Measurements from ENCODE around the gene RFX1. TPM values are rescaled to one million over a fixed set of nuclear protein-coding genes. Genes with fewer than 3 reads are reported as not detected.

Gene RFX1
- total and polyA plus RNA-seq, 2 experiments from 2014 or later: 8.9 to 11.8 TPM

DNA sequence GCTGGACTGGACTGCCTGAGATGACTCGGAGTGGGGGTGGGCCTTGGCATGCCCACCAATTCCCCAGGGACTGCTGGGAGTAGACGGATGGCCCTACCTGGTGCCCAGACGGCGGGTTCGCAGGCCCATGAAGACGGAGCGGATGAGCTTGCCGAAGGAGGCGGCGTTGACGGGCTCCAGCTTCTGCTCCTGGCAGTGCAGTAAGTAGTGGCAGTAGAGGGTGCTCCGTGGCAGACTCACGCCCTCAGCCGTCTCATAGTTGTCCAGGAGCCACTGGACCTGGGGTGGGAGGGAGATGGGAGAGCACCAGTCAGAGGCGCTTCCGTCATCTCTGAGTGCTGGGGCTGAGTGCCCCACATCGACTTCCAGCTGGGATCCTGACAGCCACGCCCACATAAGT, 36.2 kb downstream of the RFX1 start:
- no peak overlapping the region for H2AFZ ChIP-seq
- no peak for DNase-seq (ENCODE audit: low spot score)
- no peak overlapping the region for H3K4me2 ChIP-seq
- no peaks in the 10 kb centered on the region for H3K9me2 ChIP-seq (ENCODE audit: insufficient read depth)
- no peak for ATAC-seq
- no peaks in the 10 kb centered on the region for H3K79me2 ChIP-seq (replicated peaks; ENCODE audit: insufficient read depth)
- H3K4me3 ChIP-seq: no peak overlapping the region
- H3K36me3 ChIP-seq (ENCODE audit: insufficient read depth): no peaks in the 10 kb centered on the region
- Mint-ChIP-seq H3K36me3 (ENCODE audit: low read depth) (peaks cover 21% of the 10 kb centered on the region), H3K9me3 (no peaks in the 10 kb centered on the region), H3K27ac (no peak overlapping the region), H3K4me3 (no peak overlapping the region), H3K27me3 (ENCODE audit: insufficient read depth, low read depth, poor library complexity) (peaks cover 8% of the 10 kb centered on the region), H3K4me1 (peaks cover 8% of the 10 kb centered on the region)
- TF ChIP-seq EZH2phosphoT487 (IDR thresholded peaks at IDR 0.05; ENCODE audit: unreplicated experiment) (no peak), POLR2AphosphoS5 (IDR thresholded peaks at IDR 0.05; ENCODE audit: low read depth) (no peak), CREB1 (CRISPR knock-in tag; IDR thresholded peaks at IDR 0.05; ENCODE audit: low read depth) (no peak), ZNF331 (CRISPR knock-in tag; IDR thresholded peaks at IDR 0.05; ENCODE audit: low read depth) (no peak), JUNB (IDR thresholded peaks at IDR 0.05; ENCODE audit: unreplicated experiment) (no peak), EZH2 (IDR thresholded peaks at IDR 0.05; ENCODE audit: low read depth, unreplicated experiment) (no peak), ZNF114 (CRISPR knock-in tag; IDR thresholded peaks at IDR 0.05) (no peak), NANOG (IDR thresholded peaks at IDR 0.05; ENCODE audit: borderline replicate concordance) (no peak), STAT1 (IDR thresholded peaks at IDR 0.05; ENCODE audit: unreplicated experiment) (no peak)
- TF ChIP-seq, protein P1, sequence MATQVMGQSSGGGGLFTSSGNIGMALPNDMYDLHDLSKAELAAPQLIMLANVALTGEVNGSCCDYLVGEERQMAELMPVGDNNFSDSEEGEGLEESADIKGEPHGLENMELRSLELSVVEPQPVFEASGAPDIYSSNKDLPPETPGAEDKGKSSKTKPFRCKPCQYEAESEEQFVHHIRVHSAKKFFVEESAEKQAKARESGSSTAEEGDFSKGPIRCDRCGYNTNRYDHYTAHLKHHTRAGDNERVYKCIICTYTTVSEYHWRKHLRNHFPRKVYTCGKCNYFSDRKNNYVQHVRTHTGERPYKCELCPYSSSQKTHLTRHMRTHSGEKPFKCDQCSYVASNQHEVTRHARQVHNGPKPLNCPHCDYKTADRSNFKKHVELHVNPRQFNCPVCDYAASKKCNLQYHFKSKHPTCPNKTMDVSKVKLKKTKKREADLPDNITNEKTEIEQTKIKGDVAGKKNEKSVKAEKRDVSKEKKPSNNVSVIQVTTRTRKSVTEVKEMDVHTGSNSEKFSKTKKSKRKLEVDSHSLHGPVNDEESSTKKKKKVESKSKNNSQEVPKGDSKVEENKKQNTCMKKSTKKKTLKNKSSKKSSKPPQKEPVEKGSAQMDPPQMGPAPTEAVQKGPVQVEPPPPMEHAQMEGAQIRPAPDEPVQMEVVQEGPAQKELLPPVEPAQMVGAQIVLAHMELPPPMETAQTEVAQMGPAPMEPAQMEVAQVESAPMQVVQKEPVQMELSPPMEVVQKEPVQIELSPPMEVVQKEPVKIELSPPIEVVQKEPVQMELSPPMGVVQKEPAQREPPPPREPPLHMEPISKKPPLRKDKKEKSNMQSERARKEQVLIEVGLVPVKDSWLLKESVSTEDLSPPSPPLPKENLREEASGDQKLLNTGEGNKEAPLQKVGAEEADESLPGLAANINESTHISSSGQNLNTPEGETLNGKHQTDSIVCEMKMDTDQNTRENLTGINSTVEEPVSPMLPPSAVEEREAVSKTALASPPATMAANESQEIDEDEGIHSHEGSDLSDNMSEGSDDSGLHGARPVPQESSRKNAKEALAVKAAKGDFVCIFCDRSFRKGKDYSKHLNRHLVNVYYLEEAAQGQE (IDR thresholded peaks at IDR 0.05; ENCODE audit: unreplicated experiment): no peak
- TF ChIP-seq, protein P2, sequence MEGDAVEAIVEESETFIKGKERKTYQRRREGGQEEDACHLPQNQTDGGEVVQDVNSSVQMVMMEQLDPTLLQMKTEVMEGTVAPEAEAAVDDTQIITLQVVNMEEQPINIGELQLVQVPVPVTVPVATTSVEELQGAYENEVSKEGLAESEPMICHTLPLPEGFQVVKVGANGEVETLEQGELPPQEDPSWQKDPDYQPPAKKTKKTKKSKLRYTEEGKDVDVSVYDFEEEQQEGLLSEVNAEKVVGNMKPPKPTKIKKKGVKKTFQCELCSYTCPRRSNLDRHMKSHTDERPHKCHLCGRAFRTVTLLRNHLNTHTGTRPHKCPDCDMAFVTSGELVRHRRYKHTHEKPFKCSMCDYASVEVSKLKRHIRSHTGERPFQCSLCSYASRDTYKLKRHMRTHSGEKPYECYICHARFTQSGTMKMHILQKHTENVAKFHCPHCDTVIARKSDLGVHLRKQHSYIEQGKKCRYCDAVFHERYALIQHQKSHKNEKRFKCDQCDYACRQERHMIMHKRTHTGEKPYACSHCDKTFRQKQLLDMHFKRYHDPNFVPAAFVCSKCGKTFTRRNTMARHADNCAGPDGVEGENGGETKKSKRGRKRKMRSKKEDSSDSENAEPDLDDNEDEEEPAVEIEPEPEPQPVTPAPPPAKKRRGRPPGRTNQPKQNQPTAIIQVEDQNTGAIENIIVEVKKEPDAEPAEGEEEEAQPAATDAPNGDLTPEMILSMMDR (conservative IDR thresholded peaks at IDR 0.05; ENCODE audit: low read depth in 2 of 2): no peak
- TF ChIP-seq, protein P3, sequence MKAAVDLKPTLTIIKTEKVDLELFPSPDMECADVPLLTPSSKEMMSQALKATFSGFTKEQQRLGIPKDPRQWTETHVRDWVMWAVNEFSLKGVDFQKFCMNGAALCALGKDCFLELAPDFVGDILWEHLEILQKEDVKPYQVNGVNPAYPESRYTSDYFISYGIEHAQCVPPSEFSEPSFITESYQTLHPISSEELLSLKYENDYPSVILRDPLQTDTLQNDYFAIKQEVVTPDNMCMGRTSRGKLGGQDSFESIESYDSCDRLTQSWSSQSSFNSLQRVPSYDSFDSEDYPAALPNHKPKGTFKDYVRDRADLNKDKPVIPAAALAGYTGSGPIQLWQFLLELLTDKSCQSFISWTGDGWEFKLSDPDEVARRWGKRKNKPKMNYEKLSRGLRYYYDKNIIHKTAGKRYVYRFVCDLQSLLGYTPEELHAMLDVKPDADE (IDR thresholded peaks at IDR 0.05): no peak
- no peak overlapping the region for H3K27ac ChIP-seq (ENCODE audit: low read depth)
- H3K27me3 ChIP-seq (ENCODE audit: insufficient read depth): no peaks in the 10 kb centered on the region
- 0 out of 2 replicates have a peak, but pooled peaks cover 2% of the 10 kb centered on the region for H3F3A ChIP-seq (replicated peaks; ENCODE audit: low read depth)
- no peaks in the 10 kb centered on the region for H4K20me1 ChIP-seq (replicated peaks; ENCODE audit: insufficient read depth)
- H3K4me1 ChIP-seq (ENCODE audit: insufficient read depth): 0 out of 2 replicates have a peak, but pooled peaks cover 6% of the 10 kb centered on the region
